Bronchial epithelial cell (primary cell): ENCODE results near the gene ITGB1BP1. TPM values are rescaled to one million over a fixed set of nuclear protein-coding genes. Genes with fewer than 3 reads are reported as not detected.

Experiments
- DNase-seq: peaks from one replicate; pipeline ENCODE4 v3.0.0-alpha.2; 2010; ENCODE audit warnings: low read depth
- FAIRE-seq: peaks from 2 replicates; lab custom pipeline; 2011; peaks lifted over from hg19 to GRCh38; lab: Jason Lieb, UNC
- H3K27me3 ChIP-seq: 2 replicates; pipeline ENCODE4 v1.5.1; 2011; ENCODE audit warnings: low read length; ENCODE audit not compliant: control insufficient read depth, insufficient read depth
- H3K36me3 ChIP-seq: 2 replicates; pipeline ENCODE4 v1.5.1; 2011; ENCODE audit warnings: low read length; ENCODE audit not compliant: control insufficient read depth, insufficient read depth
- H3K4me3 ChIP-seq: 2 replicates; pipeline ENCODE4 v1.5.1; 2011; ENCODE audit warnings: mild to moderate bottlenecking, low read depth, low read length, control low read depth
- total RNA-seq: library from RNA; depleted of rRNA; stranded (reverse); fragments of >200 nt; gene quantifications from 2 replicates; pipeline ENCODE4 v1.2.1, GENCODE V29; 2014
- TF ChIP-seq, protein P1 (sequence below): IDR thresholded peaks from 2 replicates; pipeline ENCODE4 v1.5.1; 2011; ENCODE audit warnings: mild to moderate bottlenecking, moderate library complexity, low read length, control low read depth, inconsistent platforms; ENCODE audit not compliant: insufficient read depth, severe bottlenecking

Gene ITGB1BP1
- total RNA-seq, 1 donor from 2014 or later: 18.7 TPM

DNA sequence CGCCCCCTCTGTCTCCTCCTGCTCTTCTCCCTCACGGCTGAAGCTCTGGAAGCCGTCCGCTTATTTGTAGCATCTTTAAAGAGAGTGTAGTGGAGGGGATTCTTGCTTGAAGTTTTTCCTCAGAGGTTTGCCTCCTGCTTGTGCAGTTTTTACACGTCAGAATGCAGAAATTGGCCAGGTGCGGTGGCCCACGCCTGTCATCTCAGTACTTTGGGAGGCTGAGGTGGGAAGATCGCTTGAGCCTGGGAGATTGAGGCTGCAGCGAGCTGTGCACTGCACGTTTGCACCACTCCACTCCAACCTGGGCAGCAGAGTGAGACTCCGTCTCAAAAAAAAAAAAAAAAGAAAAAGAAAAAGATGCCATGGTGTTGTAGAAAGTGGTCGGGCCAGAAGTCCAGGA lies 69.0 kb downstream of the ITGB1BP1 start:
- no peak for FAIRE-seq
- DNase-seq: no peak
- TF ChIP-seq, protein P1, sequence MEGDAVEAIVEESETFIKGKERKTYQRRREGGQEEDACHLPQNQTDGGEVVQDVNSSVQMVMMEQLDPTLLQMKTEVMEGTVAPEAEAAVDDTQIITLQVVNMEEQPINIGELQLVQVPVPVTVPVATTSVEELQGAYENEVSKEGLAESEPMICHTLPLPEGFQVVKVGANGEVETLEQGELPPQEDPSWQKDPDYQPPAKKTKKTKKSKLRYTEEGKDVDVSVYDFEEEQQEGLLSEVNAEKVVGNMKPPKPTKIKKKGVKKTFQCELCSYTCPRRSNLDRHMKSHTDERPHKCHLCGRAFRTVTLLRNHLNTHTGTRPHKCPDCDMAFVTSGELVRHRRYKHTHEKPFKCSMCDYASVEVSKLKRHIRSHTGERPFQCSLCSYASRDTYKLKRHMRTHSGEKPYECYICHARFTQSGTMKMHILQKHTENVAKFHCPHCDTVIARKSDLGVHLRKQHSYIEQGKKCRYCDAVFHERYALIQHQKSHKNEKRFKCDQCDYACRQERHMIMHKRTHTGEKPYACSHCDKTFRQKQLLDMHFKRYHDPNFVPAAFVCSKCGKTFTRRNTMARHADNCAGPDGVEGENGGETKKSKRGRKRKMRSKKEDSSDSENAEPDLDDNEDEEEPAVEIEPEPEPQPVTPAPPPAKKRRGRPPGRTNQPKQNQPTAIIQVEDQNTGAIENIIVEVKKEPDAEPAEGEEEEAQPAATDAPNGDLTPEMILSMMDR: no peak
- Histone ChIP-seq H3K27me3 (no peaks in the 10 kb centered on the region), H3K36me3 (peaks cover 31% of the 10 kb centered on the region), H3K4me3 (no peak overlapping the region)

Other genes starting within 250 kb of the ITGB1BP1 start
- gene ASAP2, start 216.7 kb downstream of the ITGB1BP1 start, total RNA-seq: 20.0 and 25.5 TPM in 2 replicates
- gene CPSF3, start 126 bp upstream of the ITGB1BP1 start, total RNA-seq: 42.4 and 50.8 TPM in 2 replicates
- gene IAH1, start 51.0 kb upstream of the ITGB1BP1 start, total RNA-seq: 66.3 and 68.7 TPM in 2 replicates
- gene ADAM17, start 132.3 kb upstream of the ITGB1BP1 start, total RNA-seq: 91.1 and 123 TPM in 2 replicates
- gene YWHAQ, start 207.5 kb upstream of the ITGB1BP1 start, total RNA-seq: 176 and 278 TPM in 2 replicates